HL-60/S4 (cell line): Measurements from ENCODE around the gene GAS7.

Experiments used
- in situ Hi-C: fragments of 300-500 bp; cut with MboI; formaldehyde crosslinking; loops from 2 replicates; pipeline ENCODE4 v1.14.3; 2022; ENCODE audit warnings: low sequenced_read_pairs

Gene GAS7

GRCh38 chr17:9987779-9988585 is 210.4 kb downstream of the GAS7 start:
- in situ Hi-C loops: no loop called here

GRCh38 chr17:9986754-9987382 is 211.5 kb downstream of the GAS7 start:
- in situ Hi-C loops: no loop called here

GRCh38 chr17:9985646-9986045 is 212.8 kb downstream of the GAS7 start:
- in situ Hi-C loops: no loop called here

GRCh38 chr17:9984768-9985167 is 213.6 kb downstream of the GAS7 start:
- in situ Hi-C loops: no loop called here

- in situ Hi-C loops: no loop called here
Measured at GRCh38 chr17:9982159-9982558, 216.2 kb downstream of the GAS7 start.

GRCh38 chr17:9981344-9981915 is 217.0 kb downstream of the GAS7 start:
- in situ Hi-C loops: no loop called here

- in situ Hi-C loops: no loop called here
Measured at GRCh38 chr17:9979463-9979995, 218.9 kb downstream of the GAS7 start.

GRCh38 chr17:9977180-9977575 is 221.2 kb downstream of the GAS7 start:
- in situ Hi-C loops: no loop called here

- in situ Hi-C loops: no loop called here
Measured at GRCh38 chr17:9976283-9977179, 221.9 kb downstream of the GAS7 start.

GRCh38 chr17:9974448-9975381 is 223.7 kb downstream of the GAS7 start:
- in situ Hi-C loops: no loop called here

- in situ Hi-C loops: no loop called here
Measured at GRCh38 chr17:9973669-9974447, 224.5 kb downstream of the GAS7 start.

GRCh38 chr17:9971991-9972390 is 226.4 kb downstream of the GAS7 start:
- in situ Hi-C loops: no loop called here

GRCh38 chr17:9969301-9969935 is 229.0 kb downstream of the GAS7 start:
- in situ Hi-C loops: no loop called here

GRCh38 chr17:9968881-9969280 is 229.5 kb downstream of the GAS7 start:
- in situ Hi-C loops: no loop called here

GRCh38 chr17:9968008-9968407 is 230.4 kb downstream of the GAS7 start:
- in situ Hi-C loops: no loop called here

- in situ Hi-C loops: no loop called here
Measured at GRCh38 chr17:9959377-9959981, 238.9 kb downstream of the GAS7 start.

GRCh38 chr17:9958586-9959281 is 239.7 kb downstream of the GAS7 start:
- in situ Hi-C loops: no loop called here

- in situ Hi-C loops: no loop called here
Measured at GRCh38 chr17:9957244-9957643, 241.2 kb downstream of the GAS7 start.
